AG04449 (cell line): ENCODE data around the gene NFE2L3.
A peak's percentile ranks its signal among the peaks of the same experiment; 100 is the strongest.

Experiments
- CTCF ChIA-PET: fragments of 350-600 bp; formaldehyde crosslinking; extraction: SDS; loops from one replicate; lab custom pipeline; 2021; ENCODE audit warnings: antibody characterized with exemption; lab: Yijun Ruan, JAX
- POLR2A ChIA-PET: fragments of 400-600, 350-600 bp; formaldehyde crosslinking; extraction: SDS; loops from one replicate; lab custom pipeline; 2020; ENCODE audit warnings: antibody characterized with exemption, inconsistent platforms; lab: Yijun Ruan, JAX
- DNase-seq: peaks from one replicate; pipeline ENCODE4 v3.0.0-alpha.2; 2010; ENCODE audit warnings: low read depth, low spot score
- H3K4me3 ChIP-seq: 2 replicates; pipeline ENCODE4 v1.5.1; 2011; ENCODE audit warnings: low read depth, mild to moderate bottlenecking, control low read depth, low read length
- CTCF ChIP-seq: IDR thresholded peaks from one replicate; pipeline ENCODE4 v1.5.1; 2011; ENCODE audit warnings: mild to moderate bottlenecking, moderate library complexity, low read length, control low read depth, inconsistent platforms; ENCODE audit not compliant: insufficient read depth; ENCODE audit errors: missing control alignments

NFE2L3 gene, protein sequence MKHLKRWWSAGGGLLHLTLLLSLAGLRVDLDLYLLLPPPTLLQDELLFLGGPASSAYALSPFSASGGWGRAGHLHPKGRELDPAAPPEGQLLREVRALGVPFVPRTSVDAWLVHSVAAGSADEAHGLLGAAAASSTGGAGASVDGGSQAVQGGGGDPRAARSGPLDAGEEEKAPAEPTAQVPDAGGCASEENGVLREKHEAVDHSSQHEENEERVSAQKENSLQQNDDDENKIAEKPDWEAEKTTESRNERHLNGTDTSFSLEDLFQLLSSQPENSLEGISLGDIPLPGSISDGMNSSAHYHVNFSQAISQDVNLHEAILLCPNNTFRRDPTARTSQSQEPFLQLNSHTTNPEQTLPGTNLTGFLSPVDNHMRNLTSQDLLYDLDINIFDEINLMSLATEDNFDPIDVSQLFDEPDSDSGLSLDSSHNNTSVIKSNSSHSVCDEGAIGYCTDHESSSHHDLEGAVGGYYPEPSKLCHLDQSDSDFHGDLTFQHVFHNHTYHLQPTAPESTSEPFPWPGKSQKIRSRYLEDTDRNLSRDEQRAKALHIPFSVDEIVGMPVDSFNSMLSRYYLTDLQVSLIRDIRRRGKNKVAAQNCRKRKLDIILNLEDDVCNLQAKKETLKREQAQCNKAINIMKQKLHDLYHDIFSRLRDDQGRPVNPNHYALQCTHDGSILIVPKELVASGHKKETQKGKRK

DNA sequence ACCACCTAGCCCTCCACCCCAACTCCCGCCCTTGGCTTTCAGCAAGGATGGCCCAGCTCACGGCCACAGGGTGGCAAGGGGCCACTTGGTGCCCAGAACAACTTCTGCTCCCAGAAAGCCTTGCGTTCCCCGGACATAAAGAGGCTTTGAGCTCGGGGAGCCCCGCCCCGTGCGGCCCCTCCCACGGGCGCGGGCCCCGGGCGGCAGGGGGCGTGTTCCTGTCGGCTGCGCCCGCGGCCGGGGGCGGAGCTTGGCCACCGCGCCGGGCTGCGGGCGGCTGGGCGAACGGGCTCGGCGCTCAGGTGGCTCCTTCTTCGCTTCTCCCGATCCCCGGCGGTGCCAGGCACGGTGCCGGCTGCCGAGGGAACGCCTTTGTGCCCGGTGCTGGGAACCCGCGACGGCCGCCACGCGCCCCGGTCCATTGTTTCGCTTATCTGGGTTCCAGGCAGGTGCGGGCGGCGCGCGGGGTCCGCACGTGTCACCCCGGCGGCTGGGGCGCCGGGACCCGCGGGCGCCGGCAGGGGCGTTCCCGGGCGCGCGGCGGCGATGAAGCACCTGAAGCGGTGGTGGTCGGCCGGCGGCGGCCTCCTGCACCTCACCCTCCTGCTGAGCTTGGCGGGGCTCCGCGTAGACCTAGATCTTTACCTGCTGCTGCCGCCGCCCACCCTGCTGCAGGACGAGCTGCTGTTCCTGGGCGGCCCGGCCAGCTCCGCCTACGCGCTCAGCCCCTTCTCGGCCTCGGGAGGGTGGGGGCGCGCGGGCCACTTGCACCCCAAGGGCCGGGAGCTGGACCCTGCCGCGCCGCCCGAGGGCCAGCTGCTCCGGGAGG lies at the start of gene NFE2L3:
Gene NFE2L3 (plus strand): TSS at position 246 of the 829 bp plus-strand sequence. CDS start 301 bp downstream, at position 547.
- TF ChIP-seq CTCF = no peak
- ChIA-PET CTCF (interaction anchor here (0.8 to 1.8 kb wide), 6 partner anchors 9 to 218 kb away, joined by 3 to 4 read pairs (median 4); no protein-coding TSS in a partner anchor), POLR2A (interaction anchor here (1.0 kb wide), 2 partner anchors 43 to 48 kb away, joined by 4 to 7 read pairs; partner anchors contain the start of gene HNRNPA2B1)
- DNase-seq = no peak
- peak within 1 kb of the TSS; percentile 61 for H3K4me3 ChIP-seq

GRCh38 chr7:26103596-26103995 lies 48.4 kb upstream of the NFE2L3 start:
- CTCF ChIA-PET = interaction anchor here (1.1 to 3.5 kb wide), 2 partner anchors 13 to 15 kb away, joined by 3 to 18 read pairs; no protein-coding TSS in a partner anchor
- no peak for TF ChIP-seq CTCF
- POLR2A ChIA-PET = no interaction called here
- H3K4me3 ChIP-seq = no peak overlapping the region
- no peak for DNase-seq

- ChIA-PET CTCF (interaction anchor here (1.4 to 3.5 kb wide), 2 partner anchors 12 to 14 kb away, joined by 3 to 18 read pairs; no protein-coding TSS in a partner anchor), POLR2A (no interaction called here)
- no peak overlapping the region for H3K4me3 ChIP-seq
- no peak for DNase-seq
- no peak for TF ChIP-seq CTCF
Observed at GRCh38 chr7:26105236-26105635, 46.8 kb upstream of the NFE2L3 start.

- TF ChIP-seq CTCF = no peak
- CTCF ChIA-PET = interaction anchor here (3.5 kb wide), 1 partner anchor 15 kb away, joined by 18 read pairs; no protein-coding TSS in a partner anchor
- no peak overlapping the region for H3K4me3 ChIP-seq
- DNase-seq = no peak
- POLR2A ChIA-PET = no interaction called here
Observed at GRCh38 chr7:26105931-26106330, 46.1 kb upstream of the NFE2L3 start.

DNA sequence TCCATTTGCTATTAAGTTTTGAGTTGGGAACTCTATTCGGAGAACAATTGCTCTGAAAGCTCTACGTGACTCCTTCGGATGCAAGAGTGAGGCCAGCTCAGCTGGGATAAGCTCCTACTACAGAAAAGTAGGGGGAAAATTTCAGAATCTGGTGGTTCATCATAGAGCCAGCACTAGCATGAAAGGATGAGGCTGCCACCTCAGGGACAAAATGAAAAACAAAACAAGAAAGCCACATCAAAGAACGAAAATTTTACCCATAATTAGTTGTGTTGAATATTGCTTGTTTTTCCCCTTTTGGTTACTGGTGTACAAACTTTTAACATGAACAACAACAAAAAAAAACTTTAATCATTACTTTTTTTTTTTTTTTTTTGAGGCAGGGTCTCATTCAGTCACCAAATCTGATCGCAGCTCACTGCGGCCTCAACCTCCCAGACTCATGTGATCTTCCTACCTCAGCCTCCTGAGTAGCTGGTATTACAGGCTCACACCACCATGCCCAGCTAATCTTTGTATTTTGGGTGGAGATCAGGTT lies 39.7 kb upstream of the NFE2L3 start:
- no peak overlapping the region for H3K4me3 ChIP-seq
- POLR2A ChIA-PET = no interaction called here
- DNase-seq = no peak
- no peak for TF ChIP-seq CTCF
- CTCF ChIA-PET = interaction anchor here (5.2 kb wide), 1 partner anchor 21 kb away, joined by 21 read pairs; no protein-coding TSS in a partner anchor
